Mesenteric fat pad (tissue), 1 donor: Measurements from ENCODE around the gene RORB. TPM values are rescaled to one million over a fixed set of nuclear protein-coding genes. Genes with fewer than 3 reads are reported as not detected.

ENCODE experiments used
- DNase-seq: peaks from one replicate; pipeline ENCODE4 v3.0.0-alpha.2; 2020; ENCODE audit warnings: low spot score
- long read RNA-seq: library from polyadenylated mRNA; unstranded; transcript quantifications from one replicate; pipeline ENCODE4 v2.0.0, GENCODE V29; 2020
- total RNA-seq: library from RNA; stranded (reverse); fragmentation: NEBNext Ultra II Directional; extraction: Animal tissue kit (Norgen Biotek cat#: 25700); gene quantifications from one replicate; pipeline ENCODE4 v1.2.1, GENCODE V29; 2021
- donor health status: DM: yes; HTN: yes; CAD: no.

Gene RORB
- 0.06 TPM for total RNA-seq
- long read RNA-seq: 0 reads

GRCh38 chr9:74496819-74497747 lies at the start of gene RORB:
Gene RORB, plus strand, starts transcription at chr9:74497335. Its CDS starts 642 bp downstream, at chr9:74497977.
- DNase-seq: no peak

GRCh38 chr9:74447451-74448193 lies 49.5 kb upstream of the RORB start:
- no peak for DNase-seq

- DNase-seq: no peak
Observed at GRCh38 chr9:74449060-74449459, 48.1 kb upstream of the RORB start.

GRCh38 chr9:74458832-74459231 lies 38.3 kb upstream of the RORB start:
- DNase-seq: no peak

GRCh38 chr9:74463825-74464224 lies 33.3 kb upstream of the RORB start:
- no peak for DNase-seq

- no peak for DNase-seq
Observed at GRCh38 chr9:74478606-74479005, 18.5 kb upstream of the RORB start.

- no peak for DNase-seq
Observed at GRCh38 chr9:74479711-74480110, 17.4 kb upstream of the RORB start.

GRCh38 chr9:74487395-74487794 lies 9.7 kb upstream of the RORB start:
- DNase-seq: no peak

GRCh38 chr9:74493512-74493911 lies 3.6 kb upstream of the RORB start:
- DNase-seq: no peak

- no peak for DNase-seq
Observed at GRCh38 chr9:74494490-74494889, 2.6 kb upstream of the RORB start.

GRCh38 chr9:74496406-74496805 lies 729 bp upstream of the RORB start:
- no peak for DNase-seq

- no peak for DNase-seq
Observed at GRCh38 chr9:74497748-74498620, 849 bp downstream of the RORB start.

- DNase-seq: no peak
Observed at GRCh38 chr9:74498621-74499095, 1.5 kb downstream of the RORB start.

- no peak for DNase-seq
Observed at GRCh38 chr9:74499111-74499601, 2.0 kb downstream of the RORB start.

GRCh38 chr9:74499770-74500583 lies 2.8 kb downstream of the RORB start:
- no peak for DNase-seq

- no peak for DNase-seq
Observed at GRCh38 chr9:74500584-74500924, 3.4 kb downstream of the RORB start.

GRCh38 chr9:74501570-74501969 lies 4.4 kb downstream of the RORB start:
- no peak for DNase-seq

- DNase-seq: no peak
Observed at GRCh38 chr9:74503219-74503618, 6.1 kb downstream of the RORB start.

- DNase-seq: no peak
Observed at GRCh38 chr9:74503666-74504065, 6.5 kb downstream of the RORB start.

GRCh38 chr9:74511333-74511732 lies 14.2 kb downstream of the RORB start:
- DNase-seq: no peak
